HG03025 (cell line): ENCODE results near the gene THSD7B.
A peak's percentile ranks its signal among the peaks of the same experiment; 100 is the strongest.

Experiments used
- ATAC-seq: cut with Tn5 transposase; IDR thresholded peaks from one replicate; pipeline ENCODE4 v1.9.1; 2021; ENCODE audit warnings: mild to moderate bottlenecking, moderate library complexity; ENCODE audit not compliant: unreplicated experiment, low FRiP score

The THSD7B gene

GRCh38 chr2:137133225-137133624 lies 367.9 kb downstream of the THSD7B start:
- ATAC-seq, result no peak

- no peak for ATAC-seq
Measured at GRCh38 chr2:137138263-137138662, 372.9 kb downstream of the THSD7B start.

DNA sequence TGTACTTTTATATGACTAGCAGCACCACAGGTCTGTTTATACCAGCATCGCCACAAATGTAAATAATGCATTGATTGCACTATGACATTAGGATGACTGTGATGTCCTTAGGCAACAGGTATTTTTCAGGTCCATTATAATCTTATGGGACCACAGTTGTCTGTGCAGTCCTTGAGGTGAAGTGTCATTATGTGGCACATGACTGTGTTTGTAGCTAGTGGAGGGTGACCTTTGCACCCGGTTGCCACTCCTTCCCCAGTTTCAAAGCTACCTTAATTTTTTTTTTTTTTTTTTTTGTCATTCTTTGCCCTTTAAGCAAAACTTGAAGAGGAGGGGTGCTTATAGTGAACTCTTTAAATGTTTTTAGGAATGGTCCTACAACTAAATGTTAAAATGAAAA lies 386.4 kb downstream of the THSD7B start:
- no peak for ATAC-seq

DNA sequence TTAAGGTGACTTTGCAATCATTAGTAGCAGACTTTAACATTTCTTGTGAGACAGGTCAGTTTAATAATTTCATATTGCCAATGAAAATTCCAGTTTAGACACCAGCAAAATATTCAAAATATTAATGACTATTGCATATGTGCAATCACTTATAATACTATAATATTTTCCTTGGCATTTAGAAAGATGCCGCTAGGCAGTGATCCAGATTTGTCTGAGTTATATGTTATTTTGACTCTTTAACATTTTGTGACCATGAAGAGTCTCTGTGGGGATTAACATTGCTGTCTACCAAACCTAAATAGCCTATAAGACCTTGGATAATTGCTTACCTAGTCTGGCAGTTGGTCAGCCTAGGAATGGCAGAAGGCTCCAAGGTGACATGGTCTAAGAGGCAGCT lies 389.6 kb downstream of the THSD7B start:
- no peak for ATAC-seq

DNA sequence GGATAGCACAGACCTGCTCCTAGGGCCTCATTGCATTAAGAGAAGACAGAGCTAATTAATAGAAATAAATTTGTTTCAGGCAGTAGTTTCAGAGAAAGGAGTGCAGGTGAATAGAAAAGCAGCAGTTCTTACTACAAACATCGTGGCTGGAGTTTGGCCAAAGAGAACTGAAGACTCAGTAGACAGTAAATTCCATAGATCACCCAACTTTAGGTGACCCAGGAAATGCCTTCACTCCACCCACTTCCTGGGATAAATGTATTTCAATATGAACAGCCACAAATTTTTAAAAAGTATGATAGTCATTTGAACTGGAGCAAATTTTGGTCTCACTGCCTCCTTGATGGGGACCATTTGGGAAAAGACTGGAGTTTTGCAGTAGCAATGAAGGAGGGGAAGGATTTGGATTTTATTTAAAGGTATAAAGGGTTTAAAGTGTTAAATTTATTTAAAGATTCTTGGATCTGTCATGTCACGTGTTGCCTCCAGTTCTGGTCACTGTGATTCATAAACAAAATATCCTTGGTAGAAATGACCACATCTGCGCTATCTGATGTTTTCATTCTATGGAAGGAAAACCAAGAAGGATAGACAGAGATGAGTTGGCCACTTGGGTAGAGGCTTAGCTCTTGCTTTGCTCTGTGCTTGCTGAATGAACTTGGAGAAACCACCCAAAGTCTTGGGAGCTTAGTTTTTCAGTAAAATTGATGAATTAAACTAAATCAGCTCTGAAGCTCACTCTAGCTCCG lies 390.2 kb downstream of the THSD7B start:
- ATAC-seq, result no peak

DNA sequence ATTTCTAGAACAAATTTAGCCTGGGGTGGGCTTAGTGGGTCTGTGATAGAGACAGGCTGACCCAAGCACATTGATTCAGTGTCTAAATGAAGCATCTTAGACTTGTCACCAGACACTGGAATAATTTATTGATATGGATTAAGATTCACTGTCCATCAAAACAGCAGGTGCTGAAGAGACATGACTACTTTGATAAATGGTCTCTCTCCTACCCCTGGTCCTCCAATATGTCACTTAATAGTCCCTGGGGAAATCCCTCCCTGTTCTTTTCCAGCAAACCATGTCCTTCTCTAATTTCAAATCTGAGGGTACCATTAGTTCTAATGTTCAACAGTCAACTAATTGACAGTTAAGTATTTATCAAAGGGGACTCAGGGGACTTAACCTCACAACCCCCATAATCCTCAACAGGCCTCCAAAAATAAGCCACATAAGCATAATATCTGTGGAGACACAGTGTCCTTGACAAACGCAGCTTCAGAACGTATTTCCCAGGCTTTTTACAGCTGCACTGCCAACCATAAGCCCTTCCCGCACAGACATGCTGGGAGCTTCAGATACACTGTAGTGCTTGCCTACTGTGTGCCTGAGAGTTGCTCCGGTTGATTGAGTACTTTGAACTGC lies 391.0 kb downstream of the THSD7B start:
- no peak for ATAC-seq

- ATAC-seq, result no peak
Measured at GRCh38 chr2:137157851-137158250, 392.5 kb downstream of the THSD7B start.

- no peak for ATAC-seq
Measured at GRCh38 chr2:137161250-137161649, 395.9 kb downstream of the THSD7B start.

- no peak for ATAC-seq
Measured at GRCh38 chr2:137165968-137166367, 400.6 kb downstream of the THSD7B start.

DNA sequence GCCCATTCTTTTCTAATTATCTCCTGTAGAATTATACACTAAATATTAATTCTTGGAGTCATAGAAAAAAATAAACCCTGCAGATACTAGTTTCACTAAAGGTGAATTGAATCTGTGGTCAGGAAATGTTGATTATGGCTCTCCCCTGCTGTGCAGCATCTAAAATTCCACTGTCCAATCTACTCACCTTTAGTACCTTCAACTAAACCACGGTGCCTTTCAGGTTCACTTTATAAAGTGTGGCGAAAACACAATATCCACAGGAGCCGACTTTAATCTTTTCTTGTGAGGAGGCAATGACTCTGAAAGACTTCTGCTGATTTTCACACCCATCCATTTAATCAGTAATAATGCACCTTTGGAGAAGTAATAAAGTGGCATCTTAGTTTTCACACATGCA lies 402.3 kb downstream of the THSD7B start:
- ATAC-seq, result no peak

GRCh38 chr2:137168552-137168951 lies 403.2 kb downstream of the THSD7B start:
- ATAC-seq, result no peak

DNA sequence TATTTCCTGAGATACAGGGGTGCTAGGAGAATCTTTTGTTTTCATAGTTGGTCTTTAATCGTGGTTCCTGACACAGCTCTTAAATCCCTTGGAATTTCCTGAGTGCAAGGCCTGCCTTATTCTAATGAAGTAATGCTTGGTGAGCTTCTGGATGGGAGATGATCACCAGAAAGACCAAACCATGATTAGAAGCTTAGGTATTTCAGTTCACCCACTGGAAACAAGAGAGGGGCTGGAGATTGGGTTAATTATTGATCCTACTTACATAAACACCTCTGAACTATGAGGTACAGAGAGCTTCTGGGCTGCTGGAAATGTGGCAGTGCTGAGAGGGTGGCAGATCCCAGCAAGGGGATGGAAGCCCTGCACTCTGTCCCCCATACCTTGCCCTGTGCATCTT lies 406.8 kb downstream of the THSD7B start:
- ATAC-seq, result no peak

DNA sequence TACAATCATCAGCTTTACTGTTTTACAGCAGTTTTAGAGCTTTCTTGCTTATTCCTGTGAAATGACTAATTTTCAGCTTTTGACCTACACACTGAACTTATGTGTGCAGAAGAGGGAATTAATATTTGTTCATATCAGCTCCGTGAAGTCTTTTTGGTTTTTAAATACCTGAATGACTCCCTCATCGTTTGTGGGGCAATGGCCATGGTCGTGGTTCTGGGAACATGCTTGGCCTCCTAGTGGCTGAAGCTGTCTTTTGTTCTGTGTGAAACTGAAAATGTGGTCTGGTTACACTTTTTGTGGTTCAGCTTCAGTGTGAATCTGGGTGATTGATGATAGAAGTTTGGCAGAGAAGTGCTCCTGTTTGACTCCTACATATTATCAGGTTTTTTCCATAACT lies 408.1 kb downstream of the THSD7B start:
- ATAC-seq, result peak; percentile 91

DNA sequence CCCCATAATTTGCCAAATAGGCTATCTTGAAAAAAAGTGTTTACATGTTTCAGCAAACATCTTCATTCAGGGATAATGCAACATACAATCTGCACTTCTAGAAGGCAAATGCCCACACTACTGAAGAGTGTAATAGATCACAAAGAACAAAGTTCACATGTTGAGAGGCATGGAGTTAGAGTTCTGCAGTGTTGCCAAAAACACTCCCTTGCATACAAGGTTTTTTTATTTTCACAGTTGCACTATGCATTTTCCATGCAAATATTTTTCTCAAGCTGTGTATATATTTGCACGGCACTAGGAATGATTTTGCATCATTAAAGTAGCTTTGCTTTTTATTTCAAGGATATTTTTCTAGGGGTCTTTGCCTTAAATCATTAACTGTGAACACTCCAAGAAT lies 409.9 kb downstream of the THSD7B start:
- no peak for ATAC-seq

GRCh38 chr2:137178951-137179377 lies 413.6 kb downstream of the THSD7B start:
- ATAC-seq, result peak; percentile 64

GRCh38 chr2:137179542-137179941 lies 414.2 kb downstream of the THSD7B start:
- no peak for ATAC-seq

DNA sequence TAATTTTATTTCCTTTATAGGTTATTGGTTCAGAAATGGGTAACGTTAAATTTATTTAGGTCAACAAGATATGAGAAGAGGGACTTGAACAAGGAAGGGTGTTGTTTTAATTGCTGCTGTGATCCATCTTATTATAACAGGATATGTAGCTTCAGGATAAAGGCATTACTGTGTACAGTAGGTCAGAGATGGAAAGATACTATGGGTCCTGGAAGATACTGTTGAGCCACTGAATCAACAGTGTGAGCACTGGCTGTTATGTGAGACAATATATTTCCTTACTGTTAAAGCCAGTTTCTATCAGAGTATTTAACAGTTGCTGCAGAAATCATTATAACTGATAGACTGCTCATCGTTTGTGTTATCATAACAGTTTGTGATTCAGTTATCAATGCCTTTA lies 414.7 kb downstream of the THSD7B start:
- ATAC-seq, result no peak

GRCh38 chr2:137181370-137181769 lies 416.0 kb downstream of the THSD7B start:
- ATAC-seq, result no peak

- no peak for ATAC-seq
Measured at GRCh38 chr2:137182071-137182470, 416.7 kb downstream of the THSD7B start.

DNA sequence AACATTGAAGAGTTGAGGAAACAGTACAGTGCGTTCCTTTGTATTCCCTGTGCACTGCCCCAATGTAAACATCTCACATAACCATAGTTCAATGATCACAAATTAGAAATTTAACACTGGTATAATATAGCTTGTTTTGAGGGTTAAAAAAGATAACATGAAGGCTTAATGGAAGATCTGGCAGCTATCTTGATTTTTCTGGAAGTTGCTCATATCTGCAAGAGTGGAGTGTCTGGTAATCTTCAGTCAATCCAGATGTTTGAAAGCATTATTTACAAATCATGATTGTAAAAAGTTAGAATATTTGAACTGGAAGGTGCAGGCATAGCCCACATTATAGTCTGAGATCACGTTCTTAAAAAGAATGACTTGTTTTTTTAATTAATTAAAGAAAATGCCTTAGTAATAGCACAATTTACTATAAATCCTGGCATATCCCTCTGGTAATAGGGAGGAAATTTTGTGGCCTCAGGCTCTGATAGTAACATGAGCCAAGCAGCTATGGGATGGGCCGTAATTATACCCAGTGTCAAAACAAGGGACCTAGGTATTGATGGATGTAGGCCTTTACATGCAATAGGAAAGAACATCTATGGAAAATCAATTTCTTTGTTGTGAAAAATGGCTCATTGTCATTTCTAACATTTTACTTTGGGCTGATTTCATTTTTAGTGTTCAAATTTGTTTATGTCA lies 418.0 kb downstream of the THSD7B start:
- no peak for ATAC-seq

DNA sequence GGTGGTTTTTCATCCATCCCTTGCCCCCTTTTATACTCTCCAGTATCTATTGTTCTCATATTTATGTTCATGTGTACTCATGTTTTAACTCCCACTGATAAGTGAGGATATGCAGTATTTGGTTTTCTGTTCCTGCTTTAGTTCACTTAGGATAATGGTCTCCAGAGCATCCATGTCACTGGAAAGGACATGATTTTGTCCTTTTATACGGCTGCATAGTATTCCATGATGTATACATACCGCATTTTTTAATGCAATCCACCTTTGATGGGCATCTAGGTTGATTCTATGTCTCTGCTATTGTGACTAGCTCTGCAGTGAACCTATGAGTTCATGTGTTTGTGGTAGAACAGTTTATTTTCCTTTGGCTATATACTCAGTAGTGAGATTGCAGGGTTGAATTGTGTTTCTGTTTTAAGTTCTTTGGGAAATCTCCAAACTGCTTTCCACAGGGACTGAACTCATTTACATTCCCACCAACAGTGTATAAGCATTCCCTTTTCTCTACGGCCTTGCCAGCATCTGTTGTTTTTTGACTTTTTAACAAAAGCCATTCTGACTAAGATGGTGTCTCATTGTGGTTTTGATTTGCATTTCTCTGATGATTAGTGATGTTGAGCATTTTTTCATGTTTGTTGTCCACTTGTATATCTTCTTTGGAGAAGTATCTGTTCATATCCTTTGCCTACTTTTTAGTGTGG lies 420.2 kb downstream of the THSD7B start:
- ATAC-seq, result no peak
